Hepatocyte (in vitro differentiated cells): Measurements from ENCODE around the gene SUN2. TPM values are rescaled to one million over a fixed set of nuclear protein-coding genes. Genes with fewer than 3 reads are reported as not detected.

ENCODE experiments used
- DNase-seq: peaks from one replicate; pipeline ENCODE4 v3.0.0-alpha.2; 2016; ENCODE audit warnings: low spot score
- H2AFZ ChIP-seq: fragments of 200-600 bp; sonication (generic); 2 replicates; pipeline ENCODE4 v1.6.0; 2016; ENCODE audit warnings: antibody characterized with exemption, mild to moderate bottlenecking
- H3K27ac ChIP-seq: fragments of 200-600 bp; sonication (generic); 2 replicates; pipeline ENCODE4 v1.5.1; 2016; ENCODE audit warnings: mild to moderate bottlenecking
- H3K27me3 ChIP-seq: fragments of 200-600 bp; sonication (generic); 2 replicates; pipeline ENCODE4 v1.6.1; 2016
- H3K36me3 ChIP-seq: fragments of 200-600 bp; sonication (generic); replicated peaks from 2 replicates; pipeline ENCODE4 v1.5.1; 2016; ENCODE audit warnings: low read depth; ENCODE audit not compliant: insufficient read depth
- H3K4me1 ChIP-seq: fragments of 200-600 bp; sonication (generic); 2 replicates; pipeline ENCODE4 v1.5.1; 2016; ENCODE audit warnings: mild to moderate bottlenecking, moderate library complexity; ENCODE audit not compliant: insufficient read depth
- H3K4me2 ChIP-seq: fragments of 200-600 bp; sonication (generic); 2 replicates; pipeline ENCODE4 v1.6.0; 2016
- H3K4me3 ChIP-seq: fragments of 200-600 bp; sonication (generic); 2 replicates; pipeline ENCODE4 v1.5.1; 2016; ENCODE audit warnings: mild to moderate bottlenecking
- H3K79me2 ChIP-seq: fragments of 200-600 bp; sonication (generic); 2 replicates; pipeline ENCODE4 v1.6.0; 2017; ENCODE audit warnings: mild to moderate bottlenecking
- H3K9me2 ChIP-seq: fragments of 200-600 bp; sonication (generic); replicated peaks from 2 replicates; pipeline ENCODE4 v1.6.0; 2017; ENCODE audit warnings: mild to moderate bottlenecking; ENCODE audit not compliant: insufficient read depth
- H3K9me3 ChIP-seq: fragments of 200-600 bp; sonication (generic); 2 replicates; pipeline ENCODE4 v1.5.1; 2016; ENCODE audit warnings: low read depth, mild to moderate bottlenecking
- H4K20me1 ChIP-seq: fragments of 200-600 bp; sonication (generic); 2 replicates; pipeline ENCODE4 v1.6.0; 2016; ENCODE audit warnings: mild to moderate bottlenecking; ENCODE audit not compliant: insufficient read depth, poor library complexity, severe bottlenecking
- CTCF ChIP-seq: fragments of 200-600 bp; sonication (generic); IDR thresholded peaks from 2 replicates; pipeline ENCODE4 v1.5.1; 2016; ENCODE audit warnings: antibody characterized with exemption, mild to moderate bottlenecking; ENCODE audit not compliant: poor library complexity
- EZH2 ChIP-seq: fragments of 200-600 bp; sonication (generic); IDR thresholded peaks from 2 replicates; pipeline ENCODE4 v1.6.1; 2016; ENCODE audit warnings: antibody characterized with exemption, mild to moderate bottlenecking, borderline replicate concordance
- EZH2phosphoT487 ChIP-seq: fragments of 200-600 bp; sonication (generic); IDR thresholded peaks from one replicate; pipeline ENCODE4 v1.6.1; 2018; ENCODE audit warnings: antibody characterized with exemption, mild to moderate bottlenecking, low read depth, moderate library complexity; ENCODE audit not compliant: unreplicated experiment, severe bottlenecking
- WGBS: methylation state at CpG from one replicate; pipeline ENCODE4 v1.1.6; 2016; ENCODE audit warnings: low lambda C conversion rate; ENCODE audit errors: missing lambda C conversion rate; 5-methylcytosine and 5-hydroxymethylcytosine counted together
- polyA plus RNA-seq: library from polyadenylated mRNA; unstranded; fragments of >200 nt; fragmentation: Nextera tagmentation; extraction: Ambion mirVana; gene quantifications from 2 replicates; pipeline ENCODE4 v1.2.1, GENCODE V29; 2016
- total RNA-seq: library from RNA; depleted of rRNA; stranded (reverse); fragments of >200 nt; gene quantifications from 2 replicates; pipeline ENCODE4 v1.2.3, GENCODE V29; 2014

The SUN2 gene
- total and polyA plus RNA-seq, 2 experiments from 2014 or later: 56.1 to 70.8 TPM

DNA sequence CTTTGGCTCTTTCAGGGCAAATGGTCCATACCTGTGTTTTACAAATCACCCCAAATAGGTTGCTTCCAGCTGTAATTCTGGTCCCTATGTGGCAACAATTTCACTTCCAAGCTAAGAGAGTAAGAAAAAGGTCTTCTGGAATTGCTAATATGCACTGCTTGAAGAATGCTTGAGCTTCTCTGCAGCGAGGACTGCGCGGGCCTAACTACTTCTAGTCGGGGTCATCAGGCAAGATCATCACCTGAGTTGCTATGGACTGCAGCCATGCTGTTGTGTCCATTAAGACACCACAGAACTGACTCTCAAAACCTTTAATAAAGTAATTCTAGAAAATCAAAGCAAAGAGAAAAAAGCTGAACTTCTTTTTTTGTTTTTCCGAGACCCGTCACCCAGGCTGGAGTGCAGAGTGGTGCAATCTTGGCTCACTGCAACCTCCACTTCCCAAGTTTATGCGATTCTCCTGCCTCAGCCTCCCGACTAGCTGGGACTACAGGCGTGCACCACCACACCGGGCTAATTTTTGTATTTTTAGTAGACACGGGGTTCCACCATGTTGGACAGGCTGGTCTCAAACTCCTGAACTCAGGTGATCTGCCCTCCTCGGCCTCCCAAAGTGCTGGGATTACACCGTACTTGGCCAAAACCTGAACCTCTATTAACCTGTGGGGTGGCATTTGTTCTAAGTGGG, 57.2 kb downstream of the SUN2 start:
- no peak for TF ChIP-seq CTCF
- TF ChIP-seq EZH2phosphoT487: no peak
- no peak for TF ChIP-seq EZH2
- DNase-seq: no peak
- H3K4me1 ChIP-seq: peaks cover 38% of the 10 kb centered on the region
- H4K20me1 ChIP-seq: peaks cover 9% of the 10 kb centered on the region
- no peak overlapping the region for H2AFZ ChIP-seq
- H3K4me3 ChIP-seq: peak overlapping the region; percentile 90
- no peaks in the 10 kb centered on the region for H3K36me3 ChIP-seq
- no peaks in the 10 kb centered on the region for H3K9me2 ChIP-seq
- no peaks in the 10 kb centered on the region for H3K9me3 ChIP-seq
- peak overlapping the region; percentile 88 for H3K4me2 ChIP-seq
- H3K27me3 ChIP-seq: no peaks in the 10 kb centered on the region
- H3K79me2 ChIP-seq: peaks cover 63% of the 10 kb centered on the region
- H3K27ac ChIP-seq: peak overlapping the region; percentile 100
- WGBS: 87% methylated on average over 13 of the region's 13 CpGs

DNA sequence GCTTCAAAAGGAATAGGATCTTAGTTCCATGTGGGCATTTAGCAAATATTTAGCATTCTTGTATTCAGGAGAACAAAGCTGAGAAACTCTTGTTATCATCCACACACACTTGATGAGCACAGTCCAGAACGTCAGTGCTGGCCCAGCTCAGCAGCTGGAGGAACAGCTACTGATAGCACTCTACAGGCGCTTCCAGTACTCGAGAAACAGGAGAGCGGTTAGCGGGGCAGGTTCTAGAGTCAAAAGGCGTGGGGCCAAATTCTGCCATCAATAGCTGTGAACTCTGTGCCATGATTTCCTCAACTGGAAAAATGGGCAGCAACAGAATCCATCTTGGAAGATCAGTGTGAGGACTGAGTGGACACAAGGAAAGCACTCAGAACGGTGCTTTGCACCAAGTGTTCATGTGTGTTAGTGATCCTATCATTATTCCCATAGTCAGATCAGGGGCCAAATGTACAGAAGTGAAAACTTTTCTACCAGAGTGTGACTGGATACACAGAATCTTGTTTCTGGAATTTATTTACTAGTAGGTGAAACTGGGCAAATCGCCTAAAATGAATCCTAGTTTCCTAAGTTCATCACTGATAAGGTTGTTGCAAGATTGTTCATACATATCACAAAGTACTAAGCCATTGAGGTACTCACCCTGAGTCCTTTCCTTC, 58.2 kb downstream of the SUN2 start:
- peaks cover 44% of the 10 kb centered on the region for H3K4me1 ChIP-seq
- no peaks in the 10 kb centered on the region for H3K9me3 ChIP-seq
- H3K9me2 ChIP-seq: no peaks in the 10 kb centered on the region
- H3K4me2 ChIP-seq: peak overlapping the region; percentile 88
- peak overlapping the region; percentile 90 for H3K4me3 ChIP-seq
- TF ChIP-seq EZH2 (no peak), EZH2phosphoT487 (no peak), CTCF (no peak)
- H4K20me1 ChIP-seq: peaks cover 9% of the 10 kb centered on the region
- DNase-seq: peak; percentile 50
- no peaks in the 10 kb centered on the region for H3K36me3 ChIP-seq
- H3K27me3 ChIP-seq: no peaks in the 10 kb centered on the region
- peak overlapping the region; percentile 100 for H3K27ac ChIP-seq
- peaks cover 73% of the 10 kb centered on the region for H3K79me2 ChIP-seq
- no peak overlapping the region for H2AFZ ChIP-seq
- WGBS: 52% methylated on average over 8 of the region's 8 CpGs

DNA sequence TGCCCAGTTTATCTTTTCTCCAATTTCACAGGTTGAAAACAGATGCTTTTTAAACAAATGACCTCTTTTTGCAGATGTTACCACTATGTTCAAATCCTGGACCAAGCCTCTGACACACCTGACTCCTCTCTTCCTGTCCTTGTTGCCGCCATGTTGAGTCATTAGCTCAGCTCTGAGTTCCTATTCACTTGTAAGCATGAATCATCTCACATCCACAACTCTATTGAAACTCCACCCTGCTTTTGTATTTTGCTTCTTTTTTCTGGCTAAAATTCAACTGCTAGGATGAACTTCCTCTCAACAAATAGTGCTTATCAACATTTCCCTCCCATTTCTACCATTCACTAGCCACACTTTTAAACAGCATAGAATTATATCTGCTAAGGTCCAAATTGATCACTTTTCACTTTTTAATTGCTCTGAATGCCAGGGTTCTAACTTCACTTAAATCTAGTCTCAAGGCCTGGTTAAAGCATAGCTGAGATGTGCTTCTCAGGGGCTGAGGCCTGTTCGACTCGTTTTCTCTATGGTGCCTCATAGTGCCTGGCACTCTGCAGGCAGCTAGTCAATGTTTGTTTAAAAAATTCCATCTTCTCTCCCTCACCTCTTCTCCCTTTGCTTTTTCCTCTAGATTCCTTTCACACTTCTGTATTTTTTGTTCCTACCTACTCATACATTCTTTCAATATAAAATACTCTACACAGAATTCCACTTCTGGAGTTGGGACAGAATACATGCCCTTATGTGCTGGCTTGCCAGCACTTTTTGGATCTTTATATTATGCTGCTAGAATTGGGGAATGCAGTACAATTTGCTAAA, 59.0 kb downstream of the SUN2 start:
- 51% methylated on average over 3 of the region's 3 CpGs for whole genome bisulfite sequencing
- Histone ChIP-seq H3K4me2 (peak overlapping the region; percentile 88), H2AFZ (no peak overlapping the region), H3K79me2 (peaks cover 81% of the 10 kb centered on the region), H3K9me3 (no peaks in the 10 kb centered on the region), H3K4me3 (peak overlapping the region; percentile 90), H4K20me1 (peaks cover 9% of the 10 kb centered on the region), H3K27ac (peak overlapping the region; percentile 100), H3K36me3 (no peaks in the 10 kb centered on the region), H3K27me3 (no peaks in the 10 kb centered on the region), H3K9me2 (no peaks in the 10 kb centered on the region), H3K4me1 (peaks cover 44% of the 10 kb centered on the region)
- no peak for TF ChIP-seq EZH2phosphoT487
- TF ChIP-seq EZH2: no peak
- TF ChIP-seq CTCF: no peak
- peak; percentile 65 for DNase-seq
